ENCODE data around the gene MOSPD3.
"Not testable (repeated sequence)": the region's sequence is repeated elsewhere in the genome, so short reads cannot be mapped to it uniquely, and the experiment has no call there.

Gene MOSPD3

DNA sequence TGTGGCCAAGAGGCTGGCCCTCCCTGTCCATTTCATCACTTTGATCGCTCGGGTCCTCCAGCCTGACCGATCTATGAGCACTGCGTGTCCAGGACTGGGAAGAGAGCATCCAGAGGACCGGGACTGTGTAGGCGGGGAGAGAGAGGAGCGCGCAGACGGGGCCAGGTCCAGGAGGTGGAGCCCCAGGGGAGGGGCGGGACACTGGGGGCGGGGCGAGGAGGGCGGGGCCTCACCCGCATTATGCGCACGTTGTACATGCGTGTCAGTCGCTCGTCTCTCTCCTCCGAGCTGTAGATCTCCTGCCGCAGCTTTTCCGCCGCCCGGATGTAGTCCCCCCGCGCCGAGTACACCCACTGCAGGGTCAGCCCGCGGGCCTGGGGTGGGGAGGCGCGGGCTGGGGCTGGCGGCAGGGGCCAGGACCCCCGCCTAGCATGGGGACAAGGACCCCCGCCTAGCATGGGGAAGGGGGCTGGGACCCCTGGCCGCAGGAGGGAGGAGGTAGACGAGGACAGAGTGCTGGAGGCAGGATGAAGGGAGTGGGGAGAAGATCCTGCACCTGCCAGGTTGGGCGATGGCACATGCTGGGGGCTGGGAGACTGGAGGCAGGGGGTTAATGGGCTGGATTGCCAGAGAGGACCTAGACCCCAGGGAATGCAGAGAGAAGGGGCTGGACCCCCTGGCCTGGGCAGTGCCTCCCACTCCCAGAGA lies 14.3 kb downstream of the MOSPD3 start:
- peak; percentile 68 for DNase-seq

- DNase-seq: no peak
Measured at GRCh38 chr7:100627238-100627549, 14.9 kb downstream of the MOSPD3 start.

DNA sequence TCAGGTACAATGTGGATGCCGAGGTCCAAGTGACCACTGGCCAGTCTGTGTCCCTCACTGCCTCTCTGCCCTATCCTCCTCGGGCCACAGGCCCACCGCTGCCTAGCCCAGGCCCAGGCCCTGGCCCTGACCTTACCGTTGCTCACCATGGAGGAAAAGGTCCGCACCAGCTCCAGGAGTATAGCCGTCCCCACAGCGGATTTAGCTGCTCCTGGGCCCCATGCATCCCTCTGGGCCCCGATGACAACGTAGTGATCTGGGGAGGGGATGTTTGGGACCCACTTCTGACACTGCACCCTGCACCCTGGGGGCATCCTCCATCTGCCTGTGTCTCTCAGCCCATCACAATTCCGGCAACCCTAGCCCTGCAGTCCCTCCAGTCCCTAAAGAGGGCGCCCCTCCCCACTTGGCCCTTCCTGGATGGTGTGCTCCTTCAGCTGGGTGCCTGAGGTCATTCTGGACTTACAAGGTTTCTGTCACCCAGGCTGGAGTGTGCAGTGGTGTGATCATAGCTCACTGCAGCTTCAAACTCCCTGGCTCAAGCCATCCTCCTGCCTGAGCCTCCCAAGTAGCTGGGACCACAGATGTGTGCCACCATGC lies 16.9 kb downstream of the MOSPD3 start:
- DNase-seq: no peak

- DNase-seq: no peak
Measured at GRCh38 chr7:100630066-100630465, 17.7 kb downstream of the MOSPD3 start.

DNA sequence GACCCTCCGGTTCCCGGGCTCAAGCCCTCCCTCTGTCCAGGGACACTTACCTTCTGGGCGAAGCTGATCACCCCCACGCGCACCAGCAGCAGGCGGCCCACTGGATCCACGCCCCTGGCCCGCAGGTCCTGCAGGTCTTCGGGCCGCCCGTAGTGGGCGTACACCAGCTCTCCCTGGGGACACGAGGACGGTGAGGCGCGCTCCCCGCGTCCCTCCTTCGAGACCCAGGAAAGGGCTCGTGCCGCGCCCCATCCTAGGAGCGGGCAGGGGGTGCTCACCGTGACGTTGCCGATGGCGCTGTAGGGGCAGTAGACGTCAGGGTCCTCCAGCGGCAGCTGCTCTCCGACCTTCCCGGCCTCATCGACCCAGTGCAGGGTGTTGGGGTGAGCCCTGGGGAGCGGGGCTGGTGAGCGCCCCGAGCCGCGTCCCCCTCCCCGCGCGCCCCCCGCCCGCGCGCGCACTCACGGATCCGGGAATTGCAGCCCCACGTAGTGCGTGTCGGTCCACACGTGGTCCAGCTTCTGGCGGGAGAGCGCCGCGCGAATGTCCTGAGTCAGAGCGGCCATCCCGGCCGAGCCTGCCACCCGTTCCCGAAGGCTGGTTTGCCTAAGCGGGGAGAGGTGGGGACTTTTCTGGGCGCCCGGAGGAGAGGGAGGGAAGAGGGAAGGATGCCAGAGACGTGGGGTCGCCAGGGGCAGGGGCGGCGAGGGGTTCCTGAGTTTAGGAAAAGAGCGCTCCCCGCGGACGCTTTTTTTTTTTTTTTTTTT lies 20.8 kb downstream of the MOSPD3 start:
- DNase-seq: no peak

- no peak for DNase-seq
Measured at GRCh38 chr7:100639995-100640516, 27.7 kb downstream of the MOSPD3 start.

GRCh38 chr7:100640517-100641440 lies 28.4 kb downstream of the MOSPD3 start:
- DNase-seq: no peak

- DNase-seq: no peak
Measured at GRCh38 chr7:100641463-100641859, 29.1 kb downstream of the MOSPD3 start, which contains the start of gene TFR2. TFR2 (minus strand) TSS chr7:100641552; CDS start chr7:100641509, 43 bp downstream.

DNA sequence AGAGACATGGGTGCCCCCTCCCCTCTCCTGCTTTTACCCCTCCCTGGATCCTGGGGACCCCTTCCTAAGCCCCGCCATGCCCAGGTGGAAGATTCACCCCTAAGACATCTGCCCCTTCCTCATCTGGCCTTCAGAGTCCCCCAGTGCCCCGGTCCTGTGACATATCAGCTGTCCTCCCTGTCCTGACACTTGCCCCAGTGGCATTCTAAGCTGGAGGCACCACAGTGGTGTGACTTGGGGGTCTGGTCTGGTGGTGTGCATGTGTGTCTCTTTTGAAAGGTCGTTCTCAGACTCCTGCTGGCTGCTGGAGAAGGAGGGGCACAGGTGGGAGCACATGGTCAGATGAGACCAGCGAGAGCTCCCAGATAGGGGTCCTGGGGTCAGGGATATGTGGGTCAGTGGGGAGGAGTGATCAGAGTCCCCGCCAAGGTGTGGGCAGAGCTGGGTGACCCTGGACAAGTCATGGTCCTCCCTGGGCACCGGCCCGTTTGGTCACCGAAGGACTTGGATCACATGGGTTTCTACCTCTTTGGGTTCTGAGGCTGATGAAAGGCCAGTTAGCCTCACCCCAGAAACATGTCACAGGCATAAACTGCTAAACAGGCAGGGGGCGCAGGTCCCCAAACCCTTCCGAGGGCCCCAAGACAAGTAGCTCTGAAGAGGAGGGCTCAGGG lies 29.7 kb downstream of the MOSPD3 start:
- no peak for DNase-seq

- no peak for DNase-seq
Measured at GRCh38 chr7:100642534-100642907, 30.2 kb downstream of the MOSPD3 start.

GRCh38 chr7:100649826-100650565 lies 37.7 kb downstream of the MOSPD3 start:
- no peak for DNase-seq

DNA sequence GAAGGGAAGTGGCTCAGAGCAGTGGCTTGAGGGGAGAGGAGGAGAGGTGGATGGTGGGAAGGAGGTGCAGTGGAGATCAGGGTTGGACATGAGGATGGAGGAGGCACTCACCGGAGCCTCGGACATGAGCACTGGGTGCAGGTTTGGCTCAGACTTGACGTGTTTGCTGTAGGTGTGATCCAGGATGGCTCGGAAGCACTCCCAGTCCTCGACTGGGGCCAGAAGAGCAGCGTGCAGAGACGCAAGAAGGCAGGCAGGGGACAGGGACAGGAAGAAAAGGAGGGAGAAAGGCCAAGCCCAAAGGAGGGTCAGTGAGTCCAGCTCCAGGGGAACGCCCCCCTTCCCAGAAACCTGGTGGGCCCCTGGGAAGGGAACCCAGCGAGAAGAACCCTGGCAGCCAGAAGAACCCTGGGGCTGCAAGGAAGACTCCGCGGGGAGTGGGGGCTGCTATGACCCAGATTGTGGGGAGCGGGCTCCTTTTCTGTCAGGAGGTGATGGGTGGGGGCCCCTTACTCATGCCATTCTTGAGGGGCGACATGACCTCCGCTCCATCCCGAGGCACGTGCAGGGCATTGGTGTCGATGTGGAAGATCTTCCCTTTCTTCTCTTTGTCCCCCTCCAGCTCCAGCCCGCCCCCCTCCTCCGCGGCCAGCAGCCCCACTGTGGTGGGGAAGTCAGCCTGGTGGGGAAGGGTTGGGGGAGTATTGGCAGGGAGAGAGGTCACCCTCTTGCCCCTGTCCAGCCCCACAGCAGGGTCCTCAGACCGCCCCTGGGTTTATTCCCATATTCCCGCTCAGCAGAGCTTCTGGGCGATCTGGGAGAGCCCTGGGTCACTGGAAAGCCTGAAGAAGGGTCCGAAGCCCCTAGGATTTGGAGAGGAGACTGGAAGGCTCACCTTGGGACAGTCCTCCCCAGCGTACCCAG lies 42.8 kb downstream of the MOSPD3 start:
- no peak for DNase-seq

DNA sequence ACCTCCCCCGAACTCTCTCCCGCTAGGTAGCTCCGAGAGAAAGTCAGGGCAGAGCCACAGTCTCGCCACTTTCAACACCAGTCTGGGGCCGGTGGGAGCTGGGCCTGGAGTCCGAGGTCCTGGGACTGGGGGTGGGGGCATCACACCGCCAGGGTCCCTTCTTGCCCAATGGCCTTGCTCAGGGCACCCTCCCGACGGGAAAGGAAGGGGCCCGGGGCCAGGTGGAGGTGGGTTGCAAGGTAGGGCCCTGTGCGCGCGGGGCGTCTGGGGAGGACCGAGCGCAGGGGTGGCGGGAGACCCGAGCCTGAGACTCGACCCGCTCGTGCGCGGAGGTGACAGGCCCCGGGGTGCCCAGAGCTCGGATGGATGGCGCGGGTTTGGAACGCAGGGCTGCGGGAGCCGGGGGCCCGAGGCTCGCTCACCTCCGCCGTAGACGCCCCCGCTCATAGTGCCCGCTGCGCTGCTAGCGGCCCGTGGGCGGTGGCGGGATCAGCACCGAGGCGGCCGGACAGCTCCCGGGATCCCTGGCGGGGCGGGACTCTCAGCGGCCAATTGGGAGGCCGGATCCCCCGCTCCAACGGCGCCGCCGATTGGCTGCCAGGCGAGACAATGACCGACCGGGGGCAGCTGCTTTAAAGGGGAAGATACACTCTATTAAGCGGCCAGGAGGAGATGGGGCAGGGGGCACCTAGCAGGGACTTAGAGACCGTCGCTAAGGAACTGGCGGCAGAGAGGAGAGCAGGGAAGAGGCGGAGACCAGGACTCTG lies 43.8 kb downstream of the MOSPD3 start, which contains the start of gene ACTL6B:
Gene ACTL6B (minus strand): TSS at position 541 of the 767 bp plus-strand sequence. CDS start 94 bp downstream, at position 447.
- DNase-seq: peak; percentile 68

- not testable (repeated sequence) for DNase-seq
Measured at GRCh38 chr7:100662194-100662776, 49.9 kb downstream of the MOSPD3 start.

All from SHP77 treated with DMSO at 0.1 percent for 48 hours (cell line).